ENCODE measurements around the gene ARAP2. TPM values are rescaled to one million over a fixed set of nuclear protein-coding genes. Genes with fewer than 3 reads are reported as not detected.
A peak's percentile ranks its signal among the peaks of the same experiment; 100 is the strongest.

ARAP2 gene, protein sequence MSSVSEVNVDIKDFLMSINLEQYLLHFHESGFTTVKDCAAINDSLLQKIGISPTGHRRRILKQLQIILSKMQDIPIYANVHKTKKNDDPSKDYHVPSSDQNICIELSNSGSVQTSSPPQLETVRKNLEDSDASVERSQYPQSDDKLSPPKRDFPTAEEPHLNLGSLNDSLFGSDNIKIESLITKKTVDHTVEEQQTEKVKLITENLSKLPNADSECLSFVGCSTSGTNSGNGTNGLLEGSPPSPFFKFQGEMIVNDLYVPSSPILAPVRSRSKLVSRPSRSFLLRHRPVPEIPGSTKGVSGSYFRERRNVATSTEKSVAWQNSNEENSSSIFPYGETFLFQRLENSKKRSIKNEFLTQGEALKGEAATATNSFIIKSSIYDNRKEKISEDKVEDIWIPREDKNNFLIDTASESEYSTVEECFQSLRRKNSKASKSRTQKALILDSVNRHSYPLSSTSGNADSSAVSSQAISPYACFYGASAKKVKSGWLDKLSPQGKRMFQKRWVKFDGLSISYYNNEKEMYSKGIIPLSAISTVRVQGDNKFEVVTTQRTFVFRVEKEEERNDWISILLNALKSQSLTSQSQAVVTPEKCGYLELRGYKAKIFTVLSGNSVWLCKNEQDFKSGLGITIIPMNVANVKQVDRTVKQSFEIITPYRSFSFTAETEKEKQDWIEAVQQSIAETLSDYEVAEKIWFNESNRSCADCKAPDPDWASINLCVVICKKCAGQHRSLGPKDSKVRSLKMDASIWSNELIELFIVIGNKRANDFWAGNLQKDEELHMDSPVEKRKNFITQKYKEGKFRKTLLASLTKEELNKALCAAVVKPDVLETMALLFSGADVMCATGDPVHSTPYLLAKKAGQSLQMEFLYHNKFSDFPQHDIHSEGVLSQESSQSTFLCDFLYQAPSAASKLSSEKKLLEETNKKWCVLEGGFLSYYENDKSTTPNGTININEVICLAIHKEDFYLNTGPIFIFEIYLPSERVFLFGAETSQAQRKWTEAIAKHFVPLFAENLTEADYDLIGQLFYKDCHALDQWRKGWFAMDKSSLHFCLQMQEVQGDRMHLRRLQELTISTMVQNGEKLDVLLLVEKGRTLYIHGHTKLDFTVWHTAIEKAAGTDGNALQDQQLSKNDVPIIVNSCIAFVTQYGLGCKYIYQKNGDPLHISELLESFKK (N-terminal part only)
- 0.50 TPM for polyA plus RNA-seq (2013, experiment 1 of 2)
- polyA plus RNA-seq (2013, experiment 2 of 2), result 0.51 TPM

DNA sequence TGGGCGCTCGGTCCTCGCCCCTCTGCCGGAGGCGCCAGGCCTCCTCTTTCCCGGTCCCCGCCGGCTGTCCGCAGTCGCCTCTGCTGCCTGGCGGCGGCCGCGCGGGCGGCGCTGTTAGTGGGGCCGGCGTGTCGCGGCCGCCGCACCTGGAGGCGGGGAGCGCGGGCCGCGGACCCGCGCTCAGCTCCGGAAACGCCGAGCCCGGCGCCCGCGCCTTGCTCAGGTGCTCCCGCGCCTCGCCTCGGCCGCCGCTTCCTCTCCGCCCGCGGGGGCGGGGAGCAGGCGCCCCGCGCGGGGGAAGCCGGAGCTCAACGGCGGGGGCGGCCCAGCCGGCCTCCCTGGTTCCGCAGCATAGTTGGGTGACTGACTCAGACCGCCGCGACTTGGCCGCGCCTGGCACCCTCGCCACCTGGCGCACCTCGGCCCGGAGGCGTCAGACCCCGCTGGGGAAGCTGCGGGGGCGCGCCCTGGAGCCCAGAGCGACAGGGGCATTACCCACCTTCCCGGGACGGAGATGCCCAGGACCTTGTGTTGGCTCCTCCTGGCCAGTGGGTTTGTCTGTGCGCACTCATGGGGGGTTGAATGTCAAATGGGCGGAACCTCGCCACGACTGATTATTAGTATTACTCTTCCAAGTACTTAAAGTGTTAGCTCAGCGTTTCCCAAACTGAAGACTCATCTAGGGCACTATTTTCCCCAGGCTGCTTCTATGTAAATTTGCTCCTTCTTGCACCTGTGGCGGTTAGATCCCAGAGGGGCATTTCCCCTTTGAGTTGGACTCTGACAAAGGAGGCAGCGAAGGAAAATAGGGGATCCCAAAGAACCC, at the start of gene ARAP2:
Gene ARAP2, minus strand, starts transcription at position 258 of the 826 bp plus-strand sequence. CDS start 15,028 bp downstream, outside the sequence.
- H3K27ac ChIP-seq (ENCODE audit: low read depth, low read length), result no peak within 1 kb of the TSS

DNA sequence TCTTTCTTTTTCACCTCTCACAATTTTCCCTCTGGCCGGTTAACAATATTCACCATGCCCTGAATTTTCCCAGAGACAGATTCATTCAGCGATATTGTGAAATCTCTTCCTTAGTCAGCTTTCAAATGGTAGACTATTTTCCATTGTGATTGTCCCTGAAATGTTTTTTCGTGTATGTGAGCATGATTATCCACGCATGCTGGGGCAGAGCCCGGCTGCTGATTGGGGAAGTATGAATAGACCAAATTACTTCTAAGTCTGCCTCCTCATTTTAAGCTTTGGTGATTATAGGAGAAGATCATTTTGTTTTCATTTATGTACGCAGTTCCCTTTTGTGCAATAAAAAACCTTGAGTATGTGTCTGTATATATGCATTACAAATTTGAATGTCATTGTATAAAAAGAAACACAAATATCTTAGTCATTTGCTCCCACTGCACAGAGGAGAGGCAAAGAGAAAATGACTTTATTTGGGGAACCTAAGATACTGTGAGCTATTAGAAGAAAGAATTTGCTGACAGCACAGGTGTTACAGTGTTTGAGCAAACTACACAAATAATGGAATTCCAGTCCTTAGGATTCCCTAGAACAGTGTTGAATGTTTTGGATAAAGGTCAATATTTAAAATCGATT, 48.4 kb upstream of the ARAP2 start:
- Histone ChIP-seq H3K9ac (ENCODE audit: low read depth, low read length) (no peak overlapping the region), H3K4me1 (ENCODE audit: insufficient read depth, low read length) (peaks cover 11% of the 10 kb centered on the region), H3K27ac (ENCODE audit: low read depth, low read length) (no peak overlapping the region), H3K9me3 (ENCODE audit: insufficient read depth, low read depth, low read length) (no peaks in the 10 kb centered on the region), H3K27me3 (ENCODE audit: insufficient read depth, low read length) (no peaks in the 10 kb centered on the region), H3K4me3 (ENCODE audit: low read length) (no peak overlapping the region), H3K36me3 (ENCODE audit: insufficient read depth, low read length) (no peaks in the 10 kb centered on the region)
- 92% methylated on average over 6 of the region's 7 CpGs for WGBS

More for the DNA sequence above, at the start of gene ARAP2:
- Histone ChIP-seq H3K36me3 (ENCODE audit: insufficient read depth, low read length) (no peaks in the 10 kb centered on the region), H3K4me3 (ENCODE audit: low read length) (peak within 1 kb of the TSS; percentile 60), H3K9me3 (ENCODE audit: insufficient read depth, low read depth, low read length) (no peaks in the 10 kb centered on the region), H3K9ac (ENCODE audit: low read depth, low read length) (peak within 1 kb of the TSS; percentile 58), H3K27me3 (ENCODE audit: insufficient read depth, low read length) (peaks cover 40% of the 10 kb centered on the region), H3K4me1 (ENCODE audit: insufficient read depth, low read length) (peaks cover 3% of the 10 kb centered on the region; the same call in 1 of the 2 replicates)
- 2% methylated on average over 81 of the region's 81 CpGs for WGBS

DNA sequence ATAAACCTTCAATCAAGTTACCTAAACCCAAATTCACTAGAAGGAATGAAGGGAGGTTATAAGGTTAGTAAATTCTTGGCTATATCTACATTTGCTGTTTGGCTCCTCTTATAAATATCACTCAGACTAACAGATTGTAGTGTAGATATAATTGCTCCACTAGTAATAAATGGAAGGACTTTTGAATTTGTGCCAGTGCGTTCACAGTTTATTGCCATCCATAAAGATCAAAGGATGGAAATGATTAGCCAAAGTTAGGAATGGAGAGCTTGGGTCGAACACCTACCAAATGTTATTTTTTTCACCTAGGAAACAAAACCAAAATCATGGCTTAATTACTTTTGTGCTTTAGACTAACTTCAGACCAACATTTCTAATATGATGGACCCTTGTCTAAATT, 46.3 kb upstream of the ARAP2 start:
- H3K36me3 ChIP-seq (ENCODE audit: insufficient read depth, low read length), result no peaks in the 10 kb centered on the region
- no peaks in the 10 kb centered on the region for H3K27me3 ChIP-seq (ENCODE audit: insufficient read depth, low read length)
- WGBS, result 100% methylated on average over 2 of the region's 2 CpGs
- H3K27ac ChIP-seq (ENCODE audit: low read depth, low read length), result no peak overlapping the region
- no peaks in the 10 kb centered on the region for H3K9me3 ChIP-seq (ENCODE audit: insufficient read depth, low read depth, low read length)
- H3K4me1 ChIP-seq (ENCODE audit: insufficient read depth, low read length), result peaks cover 11% of the 10 kb centered on the region
- no peak overlapping the region for H3K4me3 ChIP-seq (ENCODE audit: low read length)
- no peak overlapping the region for H3K9ac ChIP-seq (ENCODE audit: low read depth, low read length)

DNA sequence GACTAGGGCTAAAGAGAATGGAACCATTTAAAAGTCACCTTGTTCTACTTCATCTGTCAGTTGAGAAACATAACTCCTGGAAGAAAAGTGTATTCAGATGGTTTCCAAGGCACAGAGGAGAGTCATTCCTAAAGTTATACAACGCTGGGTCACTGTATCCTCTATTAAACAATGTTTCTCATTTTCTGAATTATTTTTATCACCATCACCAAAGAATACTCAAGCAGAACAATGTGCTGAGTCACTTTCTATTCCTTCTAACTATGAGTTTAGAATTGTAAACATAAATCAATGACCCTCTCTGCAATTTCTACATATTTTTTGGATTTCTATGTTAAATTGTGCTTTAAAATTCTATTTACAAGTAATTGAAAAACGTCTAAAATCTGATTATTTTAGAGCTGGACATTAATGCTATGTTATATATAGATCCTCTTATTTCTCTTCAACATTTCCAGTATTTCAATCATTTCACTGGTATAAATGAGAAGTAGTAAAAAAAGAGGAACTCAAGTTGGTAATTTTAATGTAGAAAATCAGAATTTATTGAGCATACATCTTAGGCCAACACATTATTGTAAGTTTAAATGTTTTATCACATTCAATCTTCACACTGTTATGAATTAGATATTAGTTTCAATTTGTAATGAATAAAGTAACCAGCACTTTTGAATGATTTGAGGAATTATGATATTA, 44.6 kb upstream of the ARAP2 start:
- Histone ChIP-seq H3K27ac (ENCODE audit: low read depth, low read length) (no peak overlapping the region), H3K4me1 (ENCODE audit: insufficient read depth, low read length) (peaks cover 11% of the 10 kb centered on the region), H3K9ac (ENCODE audit: low read depth, low read length) (no peak overlapping the region), H3K36me3 (ENCODE audit: insufficient read depth, low read length) (no peaks in the 10 kb centered on the region), H3K27me3 (ENCODE audit: insufficient read depth, low read length) (no peaks in the 10 kb centered on the region), H3K4me3 (ENCODE audit: low read length) (no peak overlapping the region), H3K9me3 (ENCODE audit: insufficient read depth, low read depth, low read length) (no peaks in the 10 kb centered on the region)
- 100% methylated on average over 1 of the region's 2 CpGs for WGBS

DNA sequence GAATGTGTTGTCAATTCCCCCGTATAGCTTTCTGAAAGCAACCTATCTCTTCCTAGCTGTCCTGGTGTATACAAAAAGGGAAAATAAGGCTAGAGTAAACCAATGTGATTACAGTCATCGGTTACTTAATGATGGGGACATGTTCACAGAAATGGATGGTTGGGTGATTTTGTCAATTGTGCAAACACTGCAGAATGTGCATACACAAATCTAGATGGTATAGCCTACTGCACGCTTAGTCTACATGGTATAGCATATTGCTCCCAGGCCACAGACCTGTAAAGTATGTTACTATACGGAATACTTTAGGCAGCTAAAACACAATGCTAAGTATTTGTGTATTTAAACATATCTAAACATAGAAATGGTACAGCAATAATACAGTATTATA, 42.2 kb upstream of the ARAP2 start:
- no peaks in the 10 kb centered on the region for H3K9me3 ChIP-seq (ENCODE audit: insufficient read depth, low read depth, low read length)
- H3K27me3 ChIP-seq (ENCODE audit: insufficient read depth, low read length), result no peaks in the 10 kb centered on the region
- no peak overlapping the region for H3K9ac ChIP-seq (ENCODE audit: low read depth, low read length)
- H3K4me3 ChIP-seq (ENCODE audit: low read length), result no peak overlapping the region
- WGBS, result 98% methylated on average over 3 of the region's 4 CpGs
- H3K4me1 ChIP-seq (ENCODE audit: insufficient read depth, low read length), result no peaks in the 10 kb centered on the region
- no peak overlapping the region for H3K27ac ChIP-seq (ENCODE audit: low read depth, low read length)
- no peaks in the 10 kb centered on the region for H3K36me3 ChIP-seq (ENCODE audit: insufficient read depth, low read length)

DNA sequence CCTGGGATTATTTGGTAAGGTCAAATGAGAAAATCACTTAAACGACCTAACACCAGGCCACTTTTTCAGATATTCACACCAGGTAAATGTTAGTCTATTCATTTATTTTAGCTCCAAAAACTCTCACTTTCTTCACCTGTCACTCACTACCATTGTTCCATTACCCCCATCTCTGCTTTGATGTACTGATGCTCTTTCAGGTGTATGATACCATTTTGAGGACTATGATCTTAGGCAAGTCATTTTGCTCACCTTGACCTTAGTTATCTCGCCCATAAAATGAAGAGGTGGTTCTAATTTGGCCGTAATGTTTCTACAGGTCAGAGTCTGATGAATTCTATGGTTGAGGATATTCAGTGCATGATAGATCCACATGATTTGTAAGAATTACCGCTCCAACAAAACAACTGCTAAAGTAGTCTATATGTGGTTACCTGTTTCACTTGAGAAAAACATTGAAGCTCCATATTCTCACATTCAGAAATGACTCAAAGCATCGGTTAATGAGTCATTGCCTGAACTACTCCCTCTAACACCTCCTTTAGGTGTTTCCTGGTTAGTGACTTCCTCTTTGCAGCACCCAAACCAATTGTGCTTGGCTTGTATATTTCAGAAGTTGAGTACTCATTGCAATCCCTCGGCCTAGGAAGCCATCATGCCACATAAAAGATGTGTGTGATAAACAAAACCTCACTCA, 41.6 kb upstream of the ARAP2 start:
- no peak overlapping the region for H3K4me3 ChIP-seq (ENCODE audit: low read length)
- no peaks in the 10 kb centered on the region for H3K27me3 ChIP-seq (ENCODE audit: insufficient read depth, low read length)
- no peaks in the 10 kb centered on the region for H3K9me3 ChIP-seq (ENCODE audit: insufficient read depth, low read depth, low read length)
- H3K27ac ChIP-seq (ENCODE audit: low read depth, low read length), result no peak overlapping the region
- 94% methylated on average over 5 of the region's 6 CpGs for WGBS
- H3K9ac ChIP-seq (ENCODE audit: low read depth, low read length), result no peak overlapping the region
- H3K36me3 ChIP-seq (ENCODE audit: insufficient read depth, low read length), result no peaks in the 10 kb centered on the region
- 0 out of 2 replicates have a peak, but pooled peaks cover under 1% of the 10 kb centered on the region for H3K4me1 ChIP-seq (ENCODE audit: insufficient read depth, low read length)

DNA sequence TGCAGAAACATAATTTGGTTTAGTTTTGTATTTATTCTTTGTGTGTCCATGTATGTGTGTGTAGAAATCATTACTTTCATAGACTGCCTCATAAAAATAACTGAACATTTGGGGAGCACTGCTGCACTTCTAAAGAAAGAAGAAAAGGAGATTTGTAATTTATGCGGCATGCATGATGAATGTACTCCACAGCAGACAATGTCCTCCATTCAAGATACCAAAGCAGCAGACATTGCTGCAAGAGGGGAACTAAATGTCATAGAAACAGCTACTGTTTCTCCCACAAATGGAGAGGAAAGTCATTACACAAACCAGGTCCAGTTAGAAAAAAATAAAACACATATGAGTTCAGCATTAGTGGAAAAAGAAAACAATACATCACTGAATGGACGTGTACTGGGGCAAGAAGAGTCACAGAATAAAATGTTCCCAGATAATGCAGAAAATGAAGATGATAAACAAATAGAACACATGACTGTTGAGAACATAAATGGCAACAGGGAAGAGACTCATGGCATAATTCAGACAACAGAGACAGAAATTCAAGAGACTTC, 39.7 kb upstream of the ARAP2 start:
- peaks cover 4% of the 10 kb centered on the region; the same call in 1 of the 2 replicates for H3K4me1 ChIP-seq (ENCODE audit: insufficient read depth, low read length)
- H3K27ac ChIP-seq (ENCODE audit: low read depth, low read length), result no peak overlapping the region
- H3K9me3 ChIP-seq (ENCODE audit: insufficient read depth, low read depth, low read length), result no peaks in the 10 kb centered on the region
- no peaks in the 10 kb centered on the region for H3K36me3 ChIP-seq (ENCODE audit: insufficient read depth, low read length)
- no peak overlapping the region for H3K4me3 ChIP-seq (ENCODE audit: low read length)
- 88% methylated on average over 1 of the region's 2 CpGs for WGBS
- no peak overlapping the region for H3K9ac ChIP-seq (ENCODE audit: low read depth, low read length)
- no peaks in the 10 kb centered on the region for H3K27me3 ChIP-seq (ENCODE audit: insufficient read depth, low read length)

DNA sequence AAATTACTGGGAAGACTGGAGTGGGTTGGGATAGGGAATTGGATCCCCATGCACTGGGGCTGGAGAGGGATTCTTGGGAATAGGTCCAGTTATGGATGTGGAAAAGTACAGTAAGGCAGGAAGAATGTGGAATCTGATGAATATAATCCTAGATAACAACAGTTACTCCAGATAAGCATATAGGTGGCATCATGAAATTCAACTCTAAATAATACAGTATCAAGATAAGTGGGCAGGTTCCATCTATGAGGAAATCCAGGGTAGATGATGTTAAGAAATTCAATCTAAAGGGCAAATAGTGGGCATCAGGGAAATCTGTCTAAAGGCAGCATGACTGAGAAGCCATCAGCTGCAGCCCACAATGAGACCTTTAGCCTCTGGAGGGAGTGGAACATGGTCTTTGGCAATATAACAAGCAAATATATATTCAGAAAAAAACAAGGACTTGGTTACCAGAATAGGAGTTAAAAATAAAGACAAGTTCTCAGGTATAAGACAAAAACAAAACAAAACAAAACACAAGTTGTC, 38.3 kb upstream of the ARAP2 start:
- Histone ChIP-seq H3K4me1 (ENCODE audit: insufficient read depth, low read length) (peaks cover 4% of the 10 kb centered on the region; the same call in 1 of the 2 replicates), H3K36me3 (ENCODE audit: insufficient read depth, low read length) (no peaks in the 10 kb centered on the region), H3K9me3 (ENCODE audit: insufficient read depth, low read depth, low read length) (no peaks in the 10 kb centered on the region), H3K9ac (ENCODE audit: low read depth, low read length) (no peak overlapping the region), H3K4me3 (ENCODE audit: low read length) (no peak overlapping the region), H3K27ac (ENCODE audit: low read depth, low read length) (no peak overlapping the region), H3K27me3 (ENCODE audit: insufficient read depth, low read length) (no peaks in the 10 kb centered on the region)

Data from HUES64 (cell line).